Loucy (cell line): Measurements from ENCODE around the gene TMEM244.

Experiments
- H2AFZ ChIP-seq: fragments of 200-600 bp; sonication (generic); 2 replicates; pipeline ENCODE4 v1.6.0; 2016; ENCODE audit warnings: antibody characterized with exemption, mild to moderate bottlenecking, low read length, moderate library complexity
- H3F3A ChIP-seq: fragments of 200-600 bp; 2 replicates; pipeline ENCODE4 v1.6.0; 2016; ENCODE audit warnings: antibody characterized with exemption, low read depth, mild to moderate bottlenecking
- H3K27me3 ChIP-seq: fragments of 200-600 bp; sonication (generic); 2 replicates; pipeline ENCODE4 v1.6.1; 2014; ENCODE audit warnings: low read length, mild to moderate bottlenecking; ENCODE audit not compliant: insufficient read depth, poor library complexity, severe bottlenecking
- H3K36me3 ChIP-seq: fragments of 200-600 bp; sonication (generic); 2 replicates; pipeline ENCODE4 v1.6.1; 2016; ENCODE audit warnings: low read length; ENCODE audit not compliant: insufficient read depth
- H3K4me1 ChIP-seq: fragments of 200-600 bp; sonication (generic); 2 replicates; pipeline ENCODE4 v1.5.1; 2014; ENCODE audit warnings: low read length, mild to moderate bottlenecking; ENCODE audit not compliant: insufficient read depth, poor library complexity, severe bottlenecking
- H3K4me2 ChIP-seq: fragments of 200-600 bp; sonication (generic); 2 replicates; pipeline ENCODE4 v1.6.0; 2014; ENCODE audit warnings: antibody characterized with exemption, low read length, low read depth, mild to moderate bottlenecking; ENCODE audit not compliant: poor library complexity, severe bottlenecking
- H3K4me3 ChIP-seq: fragments of 200-600 bp; sonication (generic); 2 replicates; pipeline ENCODE4 v1.5.1; 2014; ENCODE audit warnings: low read length, mild to moderate bottlenecking, mixed read lengths; ENCODE audit not compliant: poor library complexity, severe bottlenecking
- H3K79me2 ChIP-seq: fragments of 200-600 bp; sonication (generic); 2 replicates; pipeline ENCODE4 v1.6.1; 2014; ENCODE audit warnings: low read length; ENCODE audit not compliant: insufficient read depth
- H3K9ac ChIP-seq: fragments of 200-600 bp; sonication (generic); 2 replicates; pipeline ENCODE4 v1.6.0; 2014; ENCODE audit warnings: mild to moderate bottlenecking, low read depth, low read length, moderate library complexity; ENCODE audit not compliant: poor library complexity, severe bottlenecking
- H3K9me2 ChIP-seq: fragments of 200-600 bp; sonication (generic); replicated peaks from 2 replicates; pipeline ENCODE4 v1.6.1; 2016; ENCODE audit warnings: low read depth, low read length, mixed read lengths
- H3K9me3 ChIP-seq: fragments of 200-600 bp; sonication (generic); 2 replicates; pipeline ENCODE4 v1.6.1; 2014; ENCODE audit warnings: mild to moderate bottlenecking, antibody characterized with exemption, low read length, low read depth; ENCODE audit not compliant: insufficient read depth
- H4K20me1 ChIP-seq: fragments of 200-600 bp; sonication (generic); 2 replicates; pipeline ENCODE4 v1.6.0; 2014; ENCODE audit warnings: antibody characterized with exemption, low read length, mild to moderate bottlenecking; ENCODE audit not compliant: insufficient read depth, poor library complexity, severe bottlenecking
- EZH2phosphoT487 ChIP-seq: fragments of 200-600 bp; IDR thresholded peaks from 2 replicates; pipeline ENCODE4 v1.6.1; 2018; ENCODE audit warnings: antibody characterized with exemption, mild to moderate bottlenecking, moderate library complexity, borderline replicate concordance
- TF ChIP-seq, protein P1 (sequence below): fragments of 200-600 bp; sonication (generic); conservative IDR thresholded peaks from 2 replicates; pipeline ENCODE4 v1.5.1; 2014; ENCODE audit warnings: mild to moderate bottlenecking, antibody characterized with exemption, low read length

The TMEM244 gene

DNA sequence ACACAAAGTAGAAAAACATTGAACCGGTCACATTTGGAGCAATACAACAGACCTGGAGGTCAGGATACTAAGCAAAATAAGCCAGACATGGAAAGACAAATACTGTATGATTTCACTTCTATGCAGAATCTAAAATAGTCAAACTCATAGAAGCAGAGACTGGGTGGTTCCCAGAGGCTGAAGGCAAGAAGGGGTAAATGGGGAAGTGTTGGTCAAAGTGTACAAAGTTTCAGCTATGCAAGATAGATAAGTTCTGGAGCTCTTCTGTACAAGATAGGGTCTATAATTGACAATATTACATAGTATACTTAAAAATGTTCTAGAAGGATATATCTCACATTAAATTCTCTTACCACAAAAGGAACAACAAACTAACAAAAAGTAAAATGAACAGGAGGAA lies 70.3 kb downstream of the TMEM244 start:
- no peak for TF ChIP-seq EZH2phosphoT487
- TF ChIP-seq, protein P1, sequence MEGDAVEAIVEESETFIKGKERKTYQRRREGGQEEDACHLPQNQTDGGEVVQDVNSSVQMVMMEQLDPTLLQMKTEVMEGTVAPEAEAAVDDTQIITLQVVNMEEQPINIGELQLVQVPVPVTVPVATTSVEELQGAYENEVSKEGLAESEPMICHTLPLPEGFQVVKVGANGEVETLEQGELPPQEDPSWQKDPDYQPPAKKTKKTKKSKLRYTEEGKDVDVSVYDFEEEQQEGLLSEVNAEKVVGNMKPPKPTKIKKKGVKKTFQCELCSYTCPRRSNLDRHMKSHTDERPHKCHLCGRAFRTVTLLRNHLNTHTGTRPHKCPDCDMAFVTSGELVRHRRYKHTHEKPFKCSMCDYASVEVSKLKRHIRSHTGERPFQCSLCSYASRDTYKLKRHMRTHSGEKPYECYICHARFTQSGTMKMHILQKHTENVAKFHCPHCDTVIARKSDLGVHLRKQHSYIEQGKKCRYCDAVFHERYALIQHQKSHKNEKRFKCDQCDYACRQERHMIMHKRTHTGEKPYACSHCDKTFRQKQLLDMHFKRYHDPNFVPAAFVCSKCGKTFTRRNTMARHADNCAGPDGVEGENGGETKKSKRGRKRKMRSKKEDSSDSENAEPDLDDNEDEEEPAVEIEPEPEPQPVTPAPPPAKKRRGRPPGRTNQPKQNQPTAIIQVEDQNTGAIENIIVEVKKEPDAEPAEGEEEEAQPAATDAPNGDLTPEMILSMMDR, result no peak

DNA sequence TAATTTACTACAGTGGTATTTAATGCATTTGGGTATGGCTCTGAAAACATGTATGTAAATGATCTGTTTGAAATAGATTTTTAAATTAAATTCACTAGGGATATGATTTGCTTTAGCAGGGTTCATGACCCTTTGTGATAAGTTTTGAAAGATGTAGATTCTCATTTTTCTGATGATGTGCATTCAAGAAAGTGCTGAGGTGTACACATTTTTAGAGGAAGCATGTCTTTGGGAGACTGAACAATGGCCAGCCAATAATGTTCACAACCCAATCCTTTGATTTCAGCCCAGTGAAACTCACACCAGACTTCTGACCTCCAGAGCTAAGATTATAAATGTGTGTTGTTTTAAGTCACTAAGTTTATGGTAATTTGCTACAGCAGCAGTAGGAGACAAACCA lies 71.1 kb downstream of the TMEM244 start:
- Histone ChIP-seq H3F3A (no peaks in the 10 kb centered on the region), H4K20me1 (no peaks in the 10 kb centered on the region), H3K9me2 (no peaks in the 10 kb centered on the region), H3K9me3 (no peaks in the 10 kb centered on the region), H3K79me2 (no peaks in the 10 kb centered on the region), H3K4me1 (peaks cover 4% of the 10 kb centered on the region), H3K4me2 (no peak overlapping the region), H3K27me3 (no peaks in the 10 kb centered on the region), H3K9ac (no peak overlapping the region), H3K36me3 (no peaks in the 10 kb centered on the region), H2AFZ (no peak overlapping the region), H3K4me3 (no peak overlapping the region)
- TF ChIP-seq, protein P1, result no peak
- no peak for TF ChIP-seq EZH2phosphoT487

More for the DNA sequence above, 70.3 kb downstream of the TMEM244 start:
- H3K4me2 ChIP-seq, result no peak overlapping the region
- no peak overlapping the region for H3K4me3 ChIP-seq
- H3K9me2 ChIP-seq, result no peaks in the 10 kb centered on the region
- H3K79me2 ChIP-seq, result no peaks in the 10 kb centered on the region
- H4K20me1 ChIP-seq, result no peaks in the 10 kb centered on the region
- no peaks in the 10 kb centered on the region for H3K36me3 ChIP-seq
- H2AFZ ChIP-seq, result no peak overlapping the region
- no peaks in the 10 kb centered on the region for H3K9me3 ChIP-seq
- no peak overlapping the region for H3K9ac ChIP-seq
- H3K4me1 ChIP-seq, result peaks cover 4% of the 10 kb centered on the region
- no peaks in the 10 kb centered on the region for H3K27me3 ChIP-seq
- no peaks in the 10 kb centered on the region for H3F3A ChIP-seq

DNA sequence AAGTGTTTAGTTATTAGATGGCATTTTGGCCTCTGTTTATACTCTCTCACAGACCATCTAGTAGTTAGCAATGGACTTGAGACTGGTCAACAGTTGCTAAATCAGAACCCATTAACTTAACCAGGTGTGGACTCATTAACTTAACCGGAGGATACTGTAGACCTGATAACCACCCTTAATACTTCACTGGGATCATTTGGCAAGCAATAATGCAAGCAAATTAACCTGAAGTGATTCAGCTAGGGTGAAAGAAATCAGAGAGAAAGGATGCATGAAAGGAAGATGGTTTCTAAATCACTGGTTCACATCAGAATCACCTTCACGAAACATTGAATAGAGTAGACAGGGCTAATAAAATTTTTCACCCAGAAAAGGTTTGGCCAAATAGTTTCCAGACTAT lies 73.3 kb downstream of the TMEM244 start:
- H3K4me2 ChIP-seq, result no peak overlapping the region
- H3K36me3 ChIP-seq, result no peaks in the 10 kb centered on the region
- no peaks in the 10 kb centered on the region for H3K79me2 ChIP-seq
- no peak overlapping the region for H2AFZ ChIP-seq
- no peak for TF ChIP-seq EZH2phosphoT487
- TF ChIP-seq, protein P1, result no peak
- no peaks in the 10 kb centered on the region for H3K9me3 ChIP-seq
- no peaks in the 10 kb centered on the region for H3K4me1 ChIP-seq
- H3K9me2 ChIP-seq, result no peaks in the 10 kb centered on the region
- no peaks in the 10 kb centered on the region for H4K20me1 ChIP-seq
- no peak overlapping the region for H3K9ac ChIP-seq
- no peaks in the 10 kb centered on the region for H3F3A ChIP-seq
- no peaks in the 10 kb centered on the region for H3K27me3 ChIP-seq
- no peak overlapping the region for H3K4me3 ChIP-seq
